Breast epithelium (tissue), 4 donors: ENCODE results near the gene USP3. TPM values are rescaled to one million over a fixed set of nuclear protein-coding genes. Genes with fewer than 3 reads are reported as not detected.

Experiments used
- DNase-seq, 2 donors: peaks; one replicate each; pipeline ENCODE4 v3.0.0-alpha.2; 2019; ENCODE audit warnings: low spot score in 2 of 2
- H3K27ac ChIP-seq, 2 donors: fragments of 200-600 bp; sonication (generic) in 1 of 2; one replicate each; pipeline ENCODE4 v1.5.1; 2016 to 2019; ENCODE audit warnings: mild to moderate bottlenecking in 1 of 2
- H3K27me3 ChIP-seq, 2 donors: fragments of 200-600 bp; sonication (generic) in 1 of 2; one replicate each; pipeline versions ENCODE4 v1.5.1 to v1.6.0; 2017 to 2019; ENCODE audit warnings: control low read depth in 1 of 2, mild to moderate bottlenecking in 1 of 2
- H3K36me3 ChIP-seq: fragments of 200-600 bp; one replicate; pipeline ENCODE4 v1.5.1; 2019
- H3K4me1 ChIP-seq, 2 donors: fragments of 200-600 bp; sonication (generic); one replicate each; pipeline ENCODE4 v1.5.1; 2016 to 2019; ENCODE audit warnings: control low read depth in 1 of 2
- H3K4me3 ChIP-seq, 3 donors: fragments of 200-600 bp; sonication (generic); 1 replicate in 2 of 3; 2 replicates in 1 of 3; pipeline ENCODE4 v1.5.1; 2016 to 2019; ENCODE audit warnings: mild to moderate bottlenecking in 3 of 3, moderate library complexity in 2 of 3
- H3K9me3 ChIP-seq, 2 donors: fragments of 200-600 bp; sonication (generic) in 1 of 2; one replicate each; pipeline ENCODE4 v1.5.1; 2016 to 2019; ENCODE audit warnings: control low read depth in 1 of 2
- POLR2A ChIP-seq: fragments of 450-650 bp; IDR thresholded peaks from one replicate; pipeline ENCODE4 v1.6.1; 2016; ENCODE audit warnings: antibody characterized with exemption, mild to moderate bottlenecking, moderate library complexity
- POLR2AphosphoS5 ChIP-seq, 3 donors: sonication (generic); formaldehyde crosslinking; IDR thresholded peaks; one replicate each; pipeline ENCODE4 v1.6.1; 2017; ENCODE audit warnings: antibody characterized with exemption in 3 of 3
- intact Hi-C: fragments of 100-400 bp; cut with DNase I; formaldehyde crosslinking; loops from one replicate; pipeline ENCODE4 v1.15.1; 2023; ENCODE audit warnings: low total_unique reads
- total RNA-seq, 3 donors: library from RNA; depleted of rRNA; stranded (reverse); fragments of >200 nt; gene quantifications; one replicate each; pipeline ENCODE4 v1.1.0, GENCODE V29; 2016
- TF ChIP-seq, protein P1 (sequence below), 3 donors: fragments of 450-650 bp; IDR thresholded peaks; one replicate each; pipeline ENCODE4 v1.5.1; 2016 to 2017; ENCODE audit warnings: antibody characterized with exemption in 3 of 3, mild to moderate bottlenecking in 3 of 3, moderate library complexity in 3 of 3

The USP3 gene
- total RNA-seq, 3 donors from 2014 or later = 70.4 to 88.7 (median 76.7) TPM

DNA sequence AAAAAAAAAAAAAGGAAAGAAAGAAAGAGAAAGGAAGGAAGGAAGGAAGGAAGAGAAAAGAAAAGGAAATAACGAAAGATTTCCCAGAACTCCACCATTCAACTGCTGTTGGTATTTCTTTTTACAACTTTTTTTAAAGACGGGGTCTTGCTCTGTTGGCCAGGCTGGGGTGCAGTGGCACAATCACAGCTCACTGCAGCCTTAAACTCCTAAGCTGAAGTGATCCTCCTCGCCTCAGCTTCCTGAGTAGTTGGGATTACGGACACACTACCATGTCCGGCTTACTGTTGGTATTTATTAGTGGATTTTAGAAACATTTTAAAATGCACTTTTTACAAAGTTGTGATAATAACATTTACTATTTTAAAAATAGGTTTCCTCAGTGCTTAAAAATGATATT is 15.0 kb upstream of the USP3 start:
- Histone ChIP-seq H3K27me3 (no peaks in the 10 kb centered on the region), H3K9me3 (no peaks in the 10 kb centered on the region), H3K27ac (no peak overlapping the region), H3K36me3 (no peaks in the 10 kb centered on the region), H3K4me3 (no peak overlapping the region), H3K4me1 (no peaks in the 10 kb centered on the region)
- no peak for DNase-seq
- no peak for TF ChIP-seq POLR2AphosphoS5 (IDR thresholded peaks at IDR 0.05)
- TF ChIP-seq, protein P1, sequence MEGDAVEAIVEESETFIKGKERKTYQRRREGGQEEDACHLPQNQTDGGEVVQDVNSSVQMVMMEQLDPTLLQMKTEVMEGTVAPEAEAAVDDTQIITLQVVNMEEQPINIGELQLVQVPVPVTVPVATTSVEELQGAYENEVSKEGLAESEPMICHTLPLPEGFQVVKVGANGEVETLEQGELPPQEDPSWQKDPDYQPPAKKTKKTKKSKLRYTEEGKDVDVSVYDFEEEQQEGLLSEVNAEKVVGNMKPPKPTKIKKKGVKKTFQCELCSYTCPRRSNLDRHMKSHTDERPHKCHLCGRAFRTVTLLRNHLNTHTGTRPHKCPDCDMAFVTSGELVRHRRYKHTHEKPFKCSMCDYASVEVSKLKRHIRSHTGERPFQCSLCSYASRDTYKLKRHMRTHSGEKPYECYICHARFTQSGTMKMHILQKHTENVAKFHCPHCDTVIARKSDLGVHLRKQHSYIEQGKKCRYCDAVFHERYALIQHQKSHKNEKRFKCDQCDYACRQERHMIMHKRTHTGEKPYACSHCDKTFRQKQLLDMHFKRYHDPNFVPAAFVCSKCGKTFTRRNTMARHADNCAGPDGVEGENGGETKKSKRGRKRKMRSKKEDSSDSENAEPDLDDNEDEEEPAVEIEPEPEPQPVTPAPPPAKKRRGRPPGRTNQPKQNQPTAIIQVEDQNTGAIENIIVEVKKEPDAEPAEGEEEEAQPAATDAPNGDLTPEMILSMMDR (IDR thresholded peaks at IDR 0.05) = no peak
- TF ChIP-seq POLR2A = no peak
- intact Hi-C loops = no loop called here

DNA sequence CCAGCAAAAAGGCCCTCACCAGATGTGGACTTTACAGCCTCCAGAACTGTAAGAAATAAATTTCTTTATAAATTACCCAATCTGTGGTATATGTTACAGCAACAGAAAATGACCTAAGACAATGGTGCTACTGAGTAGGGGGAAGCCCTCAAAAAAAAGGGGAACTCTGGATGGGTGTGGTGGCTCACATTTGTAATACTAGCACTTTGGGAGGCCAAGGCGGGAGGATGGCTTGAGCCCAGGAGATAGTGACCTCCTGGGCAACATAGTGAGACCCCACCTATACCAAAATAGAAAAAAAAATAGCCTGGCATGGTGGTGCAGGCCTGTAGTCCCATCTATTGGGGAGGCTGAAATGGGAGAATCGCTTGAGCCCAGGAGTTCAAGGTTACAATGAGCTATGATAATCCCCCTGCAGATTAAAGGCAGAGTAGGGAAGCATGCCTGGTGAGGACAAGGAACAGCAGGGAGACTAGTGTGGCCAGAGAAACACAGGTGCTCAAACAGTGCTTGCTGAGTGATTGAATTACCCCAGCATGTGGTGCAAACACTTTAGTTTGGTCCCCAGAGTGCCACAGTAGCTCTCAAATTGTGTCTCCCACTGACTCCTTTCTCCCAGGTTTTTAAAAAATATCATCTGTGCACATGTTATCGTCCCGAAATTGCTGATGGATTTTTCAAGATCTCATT is 13.9 kb upstream of the USP3 start:
- no peak overlapping the region for H3K4me3 ChIP-seq
- TF ChIP-seq, protein P1 (IDR thresholded peaks at IDR 0.05) = no peak
- TF ChIP-seq POLR2A (no peak), POLR2AphosphoS5 (IDR thresholded peaks at IDR 0.05) (no peak)
- no peaks in the 10 kb centered on the region for H3K36me3 ChIP-seq
- intact Hi-C loops = no loop called here
- no peak for DNase-seq
- H3K9me3 ChIP-seq = no peaks in the 10 kb centered on the region
- H3K27me3 ChIP-seq = no peaks in the 10 kb centered on the region
- H3K27ac ChIP-seq = no peak overlapping the region
- no peaks in the 10 kb centered on the region for H3K4me1 ChIP-seq

DNA sequence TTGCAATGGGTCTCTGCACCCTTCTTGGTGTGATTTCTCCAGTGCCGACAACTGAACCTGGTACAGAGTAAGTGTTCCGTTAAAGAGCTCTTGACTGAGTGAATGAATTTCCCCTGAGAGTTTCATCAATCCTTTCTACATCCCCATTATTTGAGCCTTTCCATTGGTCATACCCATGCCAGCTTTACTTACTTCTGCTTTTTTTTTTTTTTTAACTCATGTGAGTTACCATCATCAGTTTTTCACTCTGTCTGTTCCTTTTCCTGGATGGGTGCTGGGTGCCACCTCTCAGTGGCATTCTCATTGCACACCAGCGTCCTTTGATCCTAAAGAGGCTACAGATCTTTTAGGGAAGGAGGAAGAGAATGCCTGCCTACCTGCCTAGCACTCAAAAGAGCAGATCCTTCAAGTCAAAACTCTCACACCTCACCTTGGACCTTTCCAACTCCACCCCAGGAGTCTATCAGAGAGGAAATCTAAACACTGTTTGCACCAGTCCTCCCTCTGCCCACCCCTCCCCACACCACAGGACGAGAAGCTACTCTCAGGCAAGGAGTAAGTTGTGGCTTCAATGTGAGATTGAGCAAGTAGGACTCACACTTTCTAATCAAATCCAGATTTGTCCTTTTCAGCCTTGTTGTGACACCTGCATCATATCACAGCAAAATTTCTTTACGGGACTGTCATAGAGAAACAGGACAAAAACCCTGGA is 13.1 kb upstream of the USP3 start:
- intact Hi-C loops = no loop called here
- Histone ChIP-seq H3K36me3 (no peaks in the 10 kb centered on the region), H3K4me3 (no peak overlapping the region), H3K9me3 (no peaks in the 10 kb centered on the region), H3K4me1 (no peaks in the 10 kb centered on the region), H3K27me3 (no peaks in the 10 kb centered on the region), H3K27ac (no peak overlapping the region)
- no peak for DNase-seq
- TF ChIP-seq POLR2AphosphoS5 (IDR thresholded peaks at IDR 0.05) (no peak), POLR2A (no peak)
- TF ChIP-seq, protein P1 (IDR thresholded peaks at IDR 0.05) = no peak

DNA sequence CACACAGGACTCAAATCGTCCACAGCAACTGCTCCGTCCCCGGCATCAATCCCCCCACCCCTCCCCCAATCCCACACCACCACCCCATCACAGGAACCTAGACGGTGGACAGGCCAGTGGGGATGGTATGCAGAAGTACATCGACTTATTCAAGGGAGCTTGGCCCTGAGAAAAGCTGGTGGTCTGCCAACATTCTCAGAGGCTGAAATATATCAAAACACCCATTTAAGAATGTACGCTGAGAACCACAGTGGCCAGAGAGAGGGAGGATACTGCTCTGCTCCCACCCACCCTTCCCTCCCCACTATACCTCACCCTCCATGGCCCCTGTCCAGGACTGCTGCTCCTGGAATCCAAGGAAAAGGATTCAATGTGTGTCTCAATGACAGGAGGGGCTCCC is 12.4 kb upstream of the USP3 start:
- Histone ChIP-seq H3K27ac (no peak overlapping the region), H3K4me1 (no peaks in the 10 kb centered on the region), H3K4me3 (no peak overlapping the region), H3K36me3 (no peaks in the 10 kb centered on the region), H3K27me3 (no peaks in the 10 kb centered on the region), H3K9me3 (no peaks in the 10 kb centered on the region)
- intact Hi-C loops = no loop called here
- DNase-seq = no peak
- no peak for TF ChIP-seq POLR2AphosphoS5 (IDR thresholded peaks at IDR 0.05)
- TF ChIP-seq POLR2A = no peak
- TF ChIP-seq, protein P1 (IDR thresholded peaks at IDR 0.05) = no peak

DNA sequence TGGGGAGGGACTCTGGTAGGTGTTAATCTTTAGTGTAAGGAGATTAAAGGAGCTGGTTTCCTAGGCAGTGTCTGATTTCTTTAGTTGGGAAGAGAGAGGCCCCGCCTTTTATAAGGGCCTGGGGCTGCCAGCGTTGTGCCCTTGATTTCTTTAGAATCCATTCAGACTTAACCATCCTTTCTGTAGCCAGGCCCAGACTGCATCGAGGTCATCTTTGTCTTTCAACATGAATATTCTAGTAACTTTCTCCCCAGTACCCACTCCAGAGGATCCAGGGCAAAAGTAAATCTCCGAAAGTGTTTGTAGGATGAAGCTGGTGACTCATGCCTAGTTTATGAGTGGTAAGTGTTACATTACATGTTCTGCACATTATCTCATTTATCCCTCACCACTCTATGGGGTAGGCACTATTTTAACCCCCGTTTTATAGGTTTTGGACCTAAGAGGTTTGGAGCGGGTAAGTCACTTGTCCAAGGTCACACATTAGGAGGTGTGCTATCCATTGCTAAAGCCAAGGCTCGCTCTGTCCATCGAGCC is 11.8 kb upstream of the USP3 start:
- no peak for TF ChIP-seq POLR2AphosphoS5 (IDR thresholded peaks at IDR 0.05)
- TF ChIP-seq, protein P1 (IDR thresholded peaks at IDR 0.05) = no peak
- no peak for TF ChIP-seq POLR2A
- H3K27ac ChIP-seq = no peak overlapping the region
- no peaks in the 10 kb centered on the region for H3K27me3 ChIP-seq
- no peaks in the 10 kb centered on the region for H3K9me3 ChIP-seq
- H3K36me3 ChIP-seq = no peaks in the 10 kb centered on the region
- intact Hi-C loops = no loop called here
- no peaks in the 10 kb centered on the region for H3K4me1 ChIP-seq
- H3K4me3 ChIP-seq = no peak overlapping the region
- DNase-seq = no peak
